ENCODE data around the gene MED8. TPM values are rescaled to one million over a fixed set of nuclear protein-coding genes. Genes with fewer than 3 reads are reported as not detected.

The MED8 gene
- total and polyA plus RNA-seq, 9 of the 15 experiments (the other 6 are each of a cell fraction or from before 2014, with no cell fraction given), result 23.0 to 120 (median 56.4) TPM

DNA sequence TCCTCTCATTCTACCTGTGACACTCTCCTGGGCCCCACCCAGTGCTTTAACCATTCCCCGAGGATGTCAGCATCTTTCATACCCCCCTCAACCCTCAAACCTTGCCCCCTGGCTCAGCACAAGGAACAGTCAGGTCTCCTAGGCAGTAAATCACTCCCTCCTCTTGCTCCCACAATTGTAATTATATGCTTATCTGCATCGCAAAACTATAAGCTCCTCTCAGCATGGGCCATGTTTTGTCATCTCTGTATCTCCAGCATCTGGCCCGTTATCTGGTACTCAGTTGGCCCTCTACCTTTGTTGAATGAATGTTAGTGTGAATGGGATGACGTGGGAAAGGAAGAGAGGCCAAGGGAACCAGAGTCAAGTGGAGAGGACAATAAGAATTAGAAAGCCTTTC is 19.0 kb downstream of the MED8 start (continued):
- TF ChIP-seq, protein P1, sequence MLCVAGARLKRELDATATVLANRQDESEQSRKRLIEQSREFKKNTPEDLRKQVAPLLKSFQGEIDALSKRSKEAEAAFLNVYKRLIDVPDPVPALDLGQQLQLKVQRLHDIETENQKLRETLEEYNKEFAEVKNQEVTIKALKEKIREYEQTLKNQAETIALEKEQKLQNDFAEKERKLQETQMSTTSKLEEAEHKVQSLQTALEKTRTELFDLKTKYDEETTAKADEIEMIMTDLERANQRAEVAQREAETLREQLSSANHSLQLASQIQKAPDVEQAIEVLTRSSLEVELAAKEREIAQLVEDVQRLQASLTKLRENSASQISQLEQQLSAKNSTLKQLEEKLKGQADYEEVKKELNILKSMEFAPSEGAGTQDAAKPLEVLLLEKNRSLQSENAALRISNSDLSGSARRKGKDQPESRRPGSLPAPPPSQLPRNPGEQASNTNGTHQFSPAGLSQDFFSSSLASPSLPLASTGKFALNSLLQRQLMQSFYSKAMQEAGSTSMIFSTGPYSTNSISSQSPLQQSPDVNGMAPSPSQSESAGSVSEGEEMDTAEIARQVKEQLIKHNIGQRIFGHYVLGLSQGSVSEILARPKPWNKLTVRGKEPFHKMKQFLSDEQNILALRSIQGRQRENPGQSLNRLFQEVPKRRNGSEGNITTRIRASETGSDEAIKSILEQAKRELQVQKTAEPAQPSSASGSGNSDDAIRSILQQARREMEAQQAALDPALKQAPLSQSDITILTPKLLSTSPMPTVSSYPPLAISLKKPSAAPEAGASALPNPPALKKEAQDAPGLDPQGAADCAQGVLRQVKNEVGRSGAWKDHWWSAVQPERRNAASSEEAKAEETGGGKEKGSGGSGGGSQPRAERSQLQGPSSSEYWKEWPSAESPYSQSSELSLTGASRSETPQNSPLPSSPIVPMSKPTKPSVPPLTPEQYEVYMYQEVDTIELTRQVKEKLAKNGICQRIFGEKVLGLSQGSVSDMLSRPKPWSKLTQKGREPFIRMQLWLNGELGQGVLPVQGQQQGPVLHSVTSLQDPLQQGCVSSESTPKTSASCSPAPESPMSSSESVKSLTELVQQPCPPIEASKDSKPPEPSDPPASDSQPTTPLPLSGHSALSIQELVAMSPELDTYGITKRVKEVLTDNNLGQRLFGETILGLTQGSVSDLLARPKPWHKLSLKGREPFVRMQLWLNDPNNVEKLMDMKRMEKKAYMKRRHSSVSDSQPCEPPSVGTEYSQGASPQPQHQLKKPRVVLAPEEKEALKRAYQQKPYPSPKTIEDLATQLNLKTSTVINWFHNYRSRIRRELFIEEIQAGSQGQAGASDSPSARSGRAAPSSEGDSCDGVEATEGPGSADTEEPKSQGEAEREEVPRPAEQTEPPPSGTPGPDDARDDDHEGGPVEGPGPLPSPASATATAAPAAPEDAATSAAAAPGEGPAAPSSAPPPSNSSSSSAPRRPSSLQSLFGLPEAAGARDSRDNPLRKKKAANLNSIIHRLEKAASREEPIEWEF (CRISPR knock-in tag; IDR thresholded peaks at IDR 0.05), result no peak
- TF ChIP-seq, protein P2, sequence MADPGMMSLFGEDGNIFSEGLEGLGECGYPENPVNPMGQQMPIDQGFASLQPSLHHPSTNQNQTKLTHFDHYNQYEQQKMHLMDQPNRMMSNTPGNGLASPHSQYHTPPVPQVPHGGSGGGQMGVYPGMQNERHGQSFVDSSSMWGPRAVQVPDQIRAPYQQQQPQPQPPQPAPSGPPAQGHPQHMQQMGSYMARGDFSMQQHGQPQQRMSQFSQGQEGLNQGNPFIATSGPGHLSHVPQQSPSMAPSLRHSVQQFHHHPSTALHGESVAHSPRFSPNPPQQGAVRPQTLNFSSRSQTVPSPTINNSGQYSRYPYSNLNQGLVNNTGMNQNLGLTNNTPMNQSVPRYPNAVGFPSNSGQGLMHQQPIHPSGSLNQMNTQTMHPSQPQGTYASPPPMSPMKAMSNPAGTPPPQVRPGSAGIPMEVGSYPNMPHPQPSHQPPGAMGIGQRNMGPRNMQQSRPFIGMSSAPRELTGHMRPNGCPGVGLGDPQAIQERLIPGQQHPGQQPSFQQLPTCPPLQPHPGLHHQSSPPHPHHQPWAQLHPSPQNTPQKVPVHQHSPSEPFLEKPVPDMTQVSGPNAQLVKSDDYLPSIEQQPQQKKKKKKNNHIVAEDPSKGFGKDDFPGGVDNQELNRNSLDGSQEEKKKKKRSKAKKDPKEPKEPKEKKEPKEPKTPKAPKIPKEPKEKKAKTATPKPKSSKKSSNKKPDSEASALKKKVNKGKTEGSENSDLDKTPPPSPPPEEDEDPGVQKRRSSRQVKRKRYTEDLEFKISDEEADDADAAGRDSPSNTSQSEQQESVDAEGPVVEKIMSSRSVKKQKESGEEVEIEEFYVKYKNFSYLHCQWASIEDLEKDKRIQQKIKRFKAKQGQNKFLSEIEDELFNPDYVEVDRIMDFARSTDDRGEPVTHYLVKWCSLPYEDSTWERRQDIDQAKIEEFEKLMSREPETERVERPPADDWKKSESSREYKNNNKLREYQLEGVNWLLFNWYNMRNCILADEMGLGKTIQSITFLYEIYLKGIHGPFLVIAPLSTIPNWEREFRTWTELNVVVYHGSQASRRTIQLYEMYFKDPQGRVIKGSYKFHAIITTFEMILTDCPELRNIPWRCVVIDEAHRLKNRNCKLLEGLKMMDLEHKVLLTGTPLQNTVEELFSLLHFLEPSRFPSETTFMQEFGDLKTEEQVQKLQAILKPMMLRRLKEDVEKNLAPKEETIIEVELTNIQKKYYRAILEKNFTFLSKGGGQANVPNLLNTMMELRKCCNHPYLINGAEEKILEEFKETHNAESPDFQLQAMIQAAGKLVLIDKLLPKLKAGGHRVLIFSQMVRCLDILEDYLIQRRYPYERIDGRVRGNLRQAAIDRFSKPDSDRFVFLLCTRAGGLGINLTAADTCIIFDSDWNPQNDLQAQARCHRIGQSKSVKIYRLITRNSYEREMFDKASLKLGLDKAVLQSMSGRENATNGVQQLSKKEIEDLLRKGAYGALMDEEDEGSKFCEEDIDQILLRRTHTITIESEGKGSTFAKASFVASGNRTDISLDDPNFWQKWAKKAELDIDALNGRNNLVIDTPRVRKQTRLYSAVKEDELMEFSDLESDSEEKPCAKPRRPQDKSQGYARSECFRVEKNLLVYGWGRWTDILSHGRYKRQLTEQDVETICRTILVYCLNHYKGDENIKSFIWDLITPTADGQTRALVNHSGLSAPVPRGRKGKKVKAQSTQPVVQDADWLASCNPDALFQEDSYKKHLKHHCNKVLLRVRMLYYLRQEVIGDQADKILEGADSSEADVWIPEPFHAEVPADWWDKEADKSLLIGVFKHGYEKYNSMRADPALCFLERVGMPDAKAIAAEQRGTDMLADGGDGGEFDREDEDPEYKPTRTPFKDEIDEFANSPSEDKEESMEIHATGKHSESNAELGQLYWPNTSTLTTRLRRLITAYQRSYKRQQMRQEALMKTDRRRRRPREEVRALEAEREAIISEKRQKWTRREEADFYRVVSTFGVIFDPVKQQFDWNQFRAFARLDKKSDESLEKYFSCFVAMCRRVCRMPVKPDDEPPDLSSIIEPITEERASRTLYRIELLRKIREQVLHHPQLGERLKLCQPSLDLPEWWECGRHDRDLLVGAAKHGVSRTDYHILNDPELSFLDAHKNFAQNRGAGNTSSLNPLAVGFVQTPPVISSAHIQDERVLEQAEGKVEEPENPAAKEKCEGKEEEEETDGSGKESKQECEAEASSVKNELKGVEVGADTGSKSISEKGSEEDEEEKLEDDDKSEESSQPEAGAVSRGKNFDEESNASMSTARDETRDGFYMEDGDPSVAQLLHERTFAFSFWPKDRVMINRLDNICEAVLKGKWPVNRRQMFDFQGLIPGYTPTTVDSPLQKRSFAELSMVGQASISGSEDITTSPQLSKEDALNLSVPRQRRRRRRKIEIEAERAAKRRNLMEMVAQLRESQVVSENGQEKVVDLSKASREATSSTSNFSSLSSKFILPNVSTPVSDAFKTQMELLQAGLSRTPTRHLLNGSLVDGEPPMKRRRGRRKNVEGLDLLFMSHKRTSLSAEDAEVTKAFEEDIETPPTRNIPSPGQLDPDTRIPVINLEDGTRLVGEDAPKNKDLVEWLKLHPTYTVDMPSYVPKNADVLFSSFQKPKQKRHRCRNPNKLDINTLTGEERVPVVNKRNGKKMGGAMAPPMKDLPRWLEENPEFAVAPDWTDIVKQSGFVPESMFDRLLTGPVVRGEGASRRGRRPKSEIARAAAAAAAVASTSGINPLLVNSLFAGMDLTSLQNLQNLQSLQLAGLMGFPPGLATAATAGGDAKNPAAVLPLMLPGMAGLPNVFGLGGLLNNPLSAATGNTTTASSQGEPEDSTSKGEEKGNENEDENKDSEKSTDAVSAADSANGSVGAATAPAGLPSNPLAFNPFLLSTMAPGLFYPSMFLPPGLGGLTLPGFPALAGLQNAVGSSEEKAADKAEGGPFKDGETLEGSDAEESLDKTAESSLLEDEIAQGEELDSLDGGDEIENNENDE (IDR thresholded peaks at IDR 0.05; ENCODE audit: low read depth, low read length), result no peak
- TF ChIP-seq, protein P3, sequence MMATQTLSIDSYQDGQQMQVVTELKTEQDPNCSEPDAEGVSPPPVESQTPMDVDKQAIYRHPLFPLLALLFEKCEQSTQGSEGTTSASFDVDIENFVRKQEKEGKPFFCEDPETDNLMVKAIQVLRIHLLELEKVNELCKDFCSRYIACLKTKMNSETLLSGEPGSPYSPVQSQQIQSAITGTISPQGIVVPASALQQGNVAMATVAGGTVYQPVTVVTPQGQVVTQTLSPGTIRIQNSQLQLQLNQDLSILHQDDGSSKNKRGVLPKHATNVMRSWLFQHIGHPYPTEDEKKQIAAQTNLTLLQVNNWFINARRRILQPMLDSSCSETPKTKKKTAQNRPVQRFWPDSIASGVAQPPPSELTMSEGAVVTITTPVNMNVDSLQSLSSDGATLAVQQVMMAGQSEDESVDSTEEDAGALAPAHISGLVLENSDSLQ (IDR thresholded peaks at IDR 0.05), result peak; percentile 24; the same call in 1 of the 2 replicates
- TF ChIP-seq CEBPG (CRISPR knock-in tag; IDR thresholded peaks at IDR 0.05) (no peak), CEBPG (tag; conservative IDR thresholded peaks at IDR 0.05 in 1 of 2, IDR thresholded peaks at IDR 0.05 in 1 of 2) (no peak)
- TF ChIP-seq, protein P4, sequence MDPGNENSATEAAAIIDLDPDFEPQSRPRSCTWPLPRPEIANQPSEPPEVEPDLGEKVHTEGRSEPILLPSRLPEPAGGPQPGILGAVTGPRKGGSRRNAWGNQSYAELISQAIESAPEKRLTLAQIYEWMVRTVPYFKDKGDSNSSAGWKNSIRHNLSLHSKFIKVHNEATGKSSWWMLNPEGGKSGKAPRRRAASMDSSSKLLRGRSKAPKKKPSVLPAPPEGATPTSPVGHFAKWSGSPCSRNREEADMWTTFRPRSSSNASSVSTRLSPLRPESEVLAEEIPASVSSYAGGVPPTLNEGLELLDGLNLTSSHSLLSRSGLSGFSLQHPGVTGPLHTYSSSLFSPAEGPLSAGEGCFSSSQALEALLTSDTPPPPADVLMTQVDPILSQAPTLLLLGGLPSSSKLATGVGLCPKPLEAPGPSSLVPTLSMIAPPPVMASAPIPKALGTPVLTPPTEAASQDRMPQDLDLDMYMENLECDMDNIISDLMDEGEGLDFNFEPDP (CRISPR knock-in tag; IDR thresholded peaks at IDR 0.05), result no peak
